ENCODE results near the gene NIPSNAP3A.

DNA sequence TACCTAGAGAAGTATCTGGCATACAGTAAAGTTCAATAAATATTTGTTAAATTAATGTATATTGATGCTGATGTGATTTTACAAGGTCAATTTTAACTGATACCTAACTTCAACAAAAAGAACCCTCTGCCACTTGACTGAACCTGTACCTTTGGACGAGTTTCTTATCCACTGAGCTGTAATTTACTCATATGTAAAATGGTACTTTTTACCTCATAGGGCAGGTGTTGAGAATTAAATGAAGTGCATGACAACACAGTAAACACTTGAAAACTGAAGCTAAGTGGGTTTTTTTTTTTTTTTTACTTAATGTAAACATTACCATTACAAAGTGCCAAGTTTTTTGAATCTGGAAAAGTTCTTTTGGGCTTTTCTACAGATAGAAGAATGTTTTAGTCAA is 31.9 kb downstream of the NIPSNAP3A start:
- TF ChIP-seq, protein P1, sequence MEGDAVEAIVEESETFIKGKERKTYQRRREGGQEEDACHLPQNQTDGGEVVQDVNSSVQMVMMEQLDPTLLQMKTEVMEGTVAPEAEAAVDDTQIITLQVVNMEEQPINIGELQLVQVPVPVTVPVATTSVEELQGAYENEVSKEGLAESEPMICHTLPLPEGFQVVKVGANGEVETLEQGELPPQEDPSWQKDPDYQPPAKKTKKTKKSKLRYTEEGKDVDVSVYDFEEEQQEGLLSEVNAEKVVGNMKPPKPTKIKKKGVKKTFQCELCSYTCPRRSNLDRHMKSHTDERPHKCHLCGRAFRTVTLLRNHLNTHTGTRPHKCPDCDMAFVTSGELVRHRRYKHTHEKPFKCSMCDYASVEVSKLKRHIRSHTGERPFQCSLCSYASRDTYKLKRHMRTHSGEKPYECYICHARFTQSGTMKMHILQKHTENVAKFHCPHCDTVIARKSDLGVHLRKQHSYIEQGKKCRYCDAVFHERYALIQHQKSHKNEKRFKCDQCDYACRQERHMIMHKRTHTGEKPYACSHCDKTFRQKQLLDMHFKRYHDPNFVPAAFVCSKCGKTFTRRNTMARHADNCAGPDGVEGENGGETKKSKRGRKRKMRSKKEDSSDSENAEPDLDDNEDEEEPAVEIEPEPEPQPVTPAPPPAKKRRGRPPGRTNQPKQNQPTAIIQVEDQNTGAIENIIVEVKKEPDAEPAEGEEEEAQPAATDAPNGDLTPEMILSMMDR (conservative IDR thresholded peaks at IDR 0.05 in 1 of 2, IDR thresholded peaks at IDR 0.05 in 1 of 2; ENCODE audit: low read depth in 1 of 2, low read length in 2 of 2): no peak
- no peak for TF ChIP-seq EZH2 (IDR thresholded peaks at IDR 0.05; ENCODE audit: low read length, missing control alignments)
